Glutamatergic neuron (in vitro differentiated cells): Measurements from ENCODE around the gene FSCN2. TPM values are rescaled to one million over a fixed set of nuclear protein-coding genes. Genes with fewer than 3 reads are reported as not detected.

ENCODE experiments used
- DNase-seq: peaks from one replicate; pipeline ENCODE4 v3.0.0; 2022
- H3K27ac Mint-ChIP-seq: one replicate; pipeline ENCODE4 v1.8.0; 2020; ENCODE audit warnings: mild to moderate bottlenecking, mixed read lengths, inconsistent platforms; ENCODE audit not compliant: unreplicated experiment
- H3K27me3 Mint-ChIP-seq: one replicate; pipeline ENCODE4 v1.8.0; 2020; ENCODE audit warnings: mild to moderate bottlenecking, moderate library complexity, mixed read lengths, inconsistent platforms; ENCODE audit not compliant: unreplicated experiment
- H3K36me3 Mint-ChIP-seq: one replicate; pipeline ENCODE4 v1.8.0; 2020; ENCODE audit warnings: mild to moderate bottlenecking, mixed read lengths, inconsistent platforms; ENCODE audit not compliant: unreplicated experiment
- H3K4me1 Mint-ChIP-seq: one replicate; pipeline ENCODE4 v1.8.0; 2020; ENCODE audit warnings: mild to moderate bottlenecking, low read depth, mixed read lengths, inconsistent platforms; ENCODE audit not compliant: unreplicated experiment
- H3K4me3 Mint-ChIP-seq: one replicate; pipeline ENCODE4 v1.8.0; 2020; ENCODE audit warnings: mild to moderate bottlenecking, mixed read lengths, inconsistent platforms; ENCODE audit not compliant: unreplicated experiment
- H3K9me3 Mint-ChIP-seq: one replicate; pipeline ENCODE4 v1.8.0; 2020; ENCODE audit warnings: mild to moderate bottlenecking, moderate library complexity, mixed read lengths, inconsistent platforms; ENCODE audit not compliant: unreplicated experiment
- CTCF ChIP-seq: fragments of 200-600 bp; sonication (generic); IDR thresholded peaks from one replicate; pipeline ENCODE4 v1.5.0; 2021; ENCODE audit not compliant: partially characterized antibody, unreplicated experiment
- total RNA-seq: library from RNA; stranded (reverse); fragmentation: NEBNext Ultra II Directional; extraction: Animal tissue kit (Norgen Biotek cat#: 25700); gene quantifications from one replicate; pipeline ENCODE4 v1.2.1, GENCODE V29; 2021; ENCODE audit not compliant: unreplicated experiment

FSCN2 gene
- total RNA-seq, 1 donor from 2014 or later: 6.1 TPM

DNA sequence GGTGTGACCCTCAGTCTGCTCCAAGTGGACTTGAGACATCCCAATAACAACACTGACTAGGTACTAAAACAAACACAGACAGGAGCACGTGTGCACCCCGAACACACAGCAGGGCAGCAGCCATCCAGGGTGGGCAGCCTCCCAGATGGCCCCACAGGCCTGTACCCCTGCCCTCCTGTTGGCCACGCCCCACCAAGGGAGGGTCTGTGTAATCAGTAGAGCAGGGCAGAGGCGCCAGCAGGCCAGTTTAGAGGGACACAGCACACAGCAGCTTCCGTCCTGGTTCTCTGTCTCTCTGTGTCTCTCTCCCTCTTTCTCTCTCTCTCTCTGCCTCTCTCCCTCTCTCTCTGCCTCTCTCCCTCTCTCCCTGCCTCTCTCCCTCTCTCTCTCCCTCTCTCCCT is 37.0 kb upstream of the FSCN2 start:
- no peak for DNase-seq
- H3K4me1 Mint-ChIP-seq: peaks cover 34% of the 10 kb centered on the region
- H3K9me3 Mint-ChIP-seq: peaks cover 9% of the 10 kb centered on the region
- H3K27ac Mint-ChIP-seq: peak overlapping the region; percentile 12
- no peak for TF ChIP-seq CTCF
- peaks cover 11% of the 10 kb centered on the region for H3K27me3 Mint-ChIP-seq
- peak overlapping the region; percentile 67 for H3K4me3 Mint-ChIP-seq
- no peaks in the 10 kb centered on the region for H3K36me3 Mint-ChIP-seq

GRCh38 chr17:81491761-81492160 is 36.4 kb upstream of the FSCN2 start:
- peaks cover 31% of the 10 kb centered on the region for H3K4me1 Mint-ChIP-seq
- H3K27ac Mint-ChIP-seq: no peak overlapping the region
- no peak for TF ChIP-seq CTCF
- peak overlapping the region; percentile 63 for H3K4me3 Mint-ChIP-seq
- peaks cover 11% of the 10 kb centered on the region for H3K27me3 Mint-ChIP-seq
- no peak for DNase-seq
- no peaks in the 10 kb centered on the region for H3K36me3 Mint-ChIP-seq
- peaks cover 9% of the 10 kb centered on the region for H3K9me3 Mint-ChIP-seq

- Mint-ChIP-seq H3K4me1 (peaks cover 31% of the 10 kb centered on the region), H3K27me3 (peaks cover 10% of the 10 kb centered on the region), H3K36me3 (no peaks in the 10 kb centered on the region), H3K27ac (peak overlapping the region; percentile 28), H3K4me3 (peak overlapping the region; percentile 63), H3K9me3 (peaks cover 9% of the 10 kb centered on the region)
- no peak for TF ChIP-seq CTCF
- DNase-seq: no peak
Measured at GRCh38 chr17:81492202-81492601, 36.0 kb upstream of the FSCN2 start.

DNA sequence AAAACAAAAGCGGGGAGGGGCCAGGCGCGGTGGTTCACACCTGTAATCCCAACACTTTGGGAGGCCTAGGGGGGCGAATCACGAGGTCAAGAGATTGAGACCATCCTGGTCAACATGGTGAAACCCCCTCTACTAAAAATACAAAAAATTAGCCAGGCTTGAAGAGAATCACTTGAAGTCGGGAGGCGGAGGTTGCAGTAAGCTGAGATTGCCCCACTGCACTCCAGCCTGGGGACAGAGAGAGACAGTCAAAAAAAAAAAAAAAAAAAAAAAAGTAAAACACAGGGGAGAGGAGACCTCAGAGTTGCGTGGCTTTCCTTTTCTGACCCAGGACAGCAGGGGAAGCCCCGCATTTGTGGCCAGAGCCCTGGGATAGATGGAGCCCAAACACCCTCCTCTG is 35.5 kb upstream of the FSCN2 start:
- peaks cover 10% of the 10 kb centered on the region for H3K27me3 Mint-ChIP-seq
- peaks cover 31% of the 10 kb centered on the region for H3K4me1 Mint-ChIP-seq
- H3K9me3 Mint-ChIP-seq: peaks cover 9% of the 10 kb centered on the region
- no peaks in the 10 kb centered on the region for H3K36me3 Mint-ChIP-seq
- H3K4me3 Mint-ChIP-seq: peak overlapping the region; percentile 63
- DNase-seq: no peak
- H3K27ac Mint-ChIP-seq: peak overlapping the region; percentile 28
- TF ChIP-seq CTCF: no peak

DNA sequence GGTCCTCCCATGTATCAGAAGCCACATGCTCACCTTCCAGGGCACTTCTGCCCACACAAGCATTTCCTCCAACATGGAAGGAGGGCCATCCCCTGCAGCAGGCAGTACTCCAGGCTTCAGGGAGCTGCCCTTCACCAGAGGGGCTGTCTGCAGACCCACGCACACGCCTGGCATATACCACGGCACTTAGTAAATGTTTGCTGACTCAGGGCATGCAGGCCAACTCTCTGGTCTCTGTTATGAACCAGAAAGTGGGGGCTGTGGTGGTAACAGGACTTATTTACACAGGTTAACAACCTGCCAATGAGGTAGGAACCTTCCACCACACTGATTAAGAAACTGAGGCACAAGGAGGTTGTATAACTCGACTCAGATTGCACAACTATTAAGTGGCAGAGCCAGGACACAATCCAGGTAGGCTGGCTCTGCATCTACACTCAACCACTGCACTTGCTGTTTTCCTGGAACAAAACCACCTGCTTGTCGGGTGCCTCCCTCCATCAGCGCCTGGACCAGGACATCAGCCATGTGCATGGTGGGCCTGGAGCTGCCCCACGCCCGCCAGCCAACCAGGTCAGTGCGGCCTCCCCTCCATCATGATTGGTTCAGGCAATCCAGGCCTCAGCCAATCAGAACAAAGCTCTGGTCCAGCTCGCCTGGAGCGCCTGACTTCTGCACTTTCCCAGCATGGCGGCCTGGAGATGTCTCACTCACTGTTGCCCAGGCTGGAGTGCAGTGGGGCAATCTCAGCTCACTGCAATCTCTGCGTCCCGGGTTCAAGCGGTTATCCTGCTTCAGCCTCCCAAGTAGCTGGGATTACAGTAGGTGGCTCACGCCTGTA is 34.8 kb upstream of the FSCN2 start:
- H3K9me3 Mint-ChIP-seq: peaks cover 11% of the 10 kb centered on the region
- H3K36me3 Mint-ChIP-seq: no peaks in the 10 kb centered on the region
- H3K4me3 Mint-ChIP-seq: no peak overlapping the region
- H3K27ac Mint-ChIP-seq: no peak overlapping the region
- no peak for TF ChIP-seq CTCF
- DNase-seq: no peak
- peaks cover 10% of the 10 kb centered on the region for H3K27me3 Mint-ChIP-seq
- H3K4me1 Mint-ChIP-seq: peaks cover 31% of the 10 kb centered on the region
